Hematopoietic multipotent progenitor cell treated with erythropoietin and hydrocortisone succinate and interleukin-3 and kit ligand, for 4 days (in vitro differentiated cells): ENCODE measurements around the gene CPN1.

Experiments
- DNase-seq: peaks from one replicate; pipeline ENCODE4 v3.0.0-alpha.2; 2015

CPN1 gene

DNA sequence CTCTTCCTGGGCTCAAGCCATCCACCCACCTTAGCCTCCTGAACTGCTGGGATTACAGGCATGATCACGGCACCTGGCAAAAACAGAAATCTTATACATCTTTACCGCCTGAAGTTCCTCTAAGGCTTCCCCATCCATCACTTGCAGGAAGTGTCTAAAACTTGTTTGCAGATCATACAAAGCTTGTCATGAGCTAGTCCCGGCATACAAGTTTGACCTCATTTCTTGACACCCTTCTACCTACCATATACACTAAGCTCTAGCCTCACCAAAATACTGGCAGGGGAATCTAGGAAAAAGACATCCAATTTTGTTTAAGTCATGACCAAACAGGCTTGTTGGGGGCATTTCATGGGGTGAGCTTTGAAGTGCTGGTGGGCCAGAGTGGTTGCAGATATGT is 86.4 kb downstream of the CPN1 start:
- DNase-seq = no peak

GRCh38 chr10:99994801-99995200 is 86.9 kb downstream of the CPN1 start:
- DNase-seq = no peak

DNA sequence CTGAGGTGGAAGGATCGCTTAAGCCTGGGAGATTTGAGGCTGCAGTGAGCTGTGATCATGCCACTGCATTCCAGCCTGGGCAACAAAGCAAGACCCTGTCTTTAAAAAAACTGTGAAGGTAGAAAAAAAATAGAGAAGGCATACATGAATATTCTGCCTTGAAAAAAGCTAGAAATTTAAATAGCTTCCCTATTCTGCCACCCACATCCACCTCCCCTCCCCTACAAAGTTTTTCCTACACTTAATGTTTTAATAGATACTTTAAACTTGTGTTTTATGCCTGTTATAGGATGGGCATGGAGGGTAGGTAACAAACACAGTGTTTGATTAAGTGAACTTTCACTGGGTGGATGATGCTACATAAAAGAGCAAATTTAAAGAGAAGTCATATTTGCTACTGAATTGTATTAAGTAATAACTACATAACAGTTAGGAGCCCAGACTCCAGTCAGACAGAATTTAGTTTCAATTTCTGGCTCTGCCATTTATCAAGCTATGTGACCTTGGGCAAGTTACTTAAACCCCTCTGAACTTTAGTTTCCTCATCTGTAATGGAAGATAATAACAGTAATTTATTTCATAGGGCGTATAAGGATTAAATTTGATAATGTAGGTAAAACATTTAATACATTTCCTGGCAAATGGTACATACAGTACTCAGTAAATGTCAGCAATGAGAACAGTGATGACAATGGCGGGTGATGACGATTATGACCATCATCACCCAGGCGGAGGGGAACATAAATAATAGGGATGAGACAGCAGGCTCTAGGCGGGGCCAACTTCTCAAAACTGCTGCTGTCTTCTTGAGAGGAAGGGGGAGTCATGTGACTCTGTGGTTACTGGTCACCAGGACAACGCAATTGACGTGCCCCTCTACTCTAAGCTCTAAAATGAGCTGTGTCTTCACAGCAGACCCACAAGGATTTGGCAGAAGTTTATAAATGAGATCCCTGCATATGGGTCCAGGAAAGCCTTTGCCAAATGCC is 87.7 kb downstream of the CPN1 start:
- peak; percentile 95 for DNase-seq
